Panc1 (cell line): ENCODE measurements around the gene RALGPS1. TPM values are rescaled to one million over a fixed set of nuclear protein-coding genes. Genes with fewer than 3 reads are reported as not detected.

Experiments
- ATAC-seq: fragments of 200-7000 bp; cut with Tn5 transposase; 2 replicates; pipeline ENCODE4 v1.9.1; 2020; ENCODE audit warnings: mild to moderate bottlenecking, moderate library complexity
- BruUV-seq: library from RNA; stranded (reverse); fragments of 400-500 nt; replicated peaks from 2 replicates; lab custom pipeline; 2021; lab: Mats Ljungman, UMichigan
- CTCF ChIA-PET: fragments of 300-600 bp; sonication (Branson Sonifier 250); formaldehyde crosslinking; loops from one replicate; lab custom pipeline; 2022; ENCODE audit warnings: antibody characterized with exemption; lab: Charles Lee
- POLR2A ChIA-PET: fragments of 300-600 bp; sonication (Branson Sonifier 250); formaldehyde crosslinking; loops from one replicate; lab custom pipeline; 2022; ENCODE audit warnings: antibody characterized with exemption; lab: Charles Lee
- DNase-seq: peaks from one replicate; pipeline ENCODE4 v3.0.0-alpha.2; 2010; ENCODE audit warnings: low read depth, low spot score
- H3K27ac ChIP-seq: 2 replicates; pipeline ENCODE4 v1.5.1; 2011; ENCODE audit warnings: mild to moderate bottlenecking, low read length, inconsistent platforms
- H3K27me3 ChIP-seq: fragments of 200-500 bp; sonication (Bioruptor generic); 2 replicates; pipeline ENCODE4 v1.6.0; 2014; ENCODE audit warnings: low read length, inconsistent platforms; ENCODE audit not compliant: control insufficient read depth, insufficient read depth
- H3K36me3 ChIP-seq: fragments of 200-500 bp; sonication (Bioruptor generic); 2 replicates; pipeline ENCODE4 v1.5.1; 2014; ENCODE audit warnings: inconsistent platforms, mild to moderate bottlenecking, low read length, moderate library complexity; ENCODE audit not compliant: control insufficient read depth, insufficient read depth
- H3K4me1 ChIP-seq: 2 replicates; pipeline ENCODE4 v1.5.1; 2011; ENCODE audit warnings: inconsistent platforms, mild to moderate bottlenecking, low read length, moderate library complexity; ENCODE audit not compliant: control insufficient read depth, insufficient read depth
- H3K4me3 ChIP-seq, 2 experiments: 2 replicates each; pipeline ENCODE4 v1.5.1; 2011 to 2012; ENCODE audit warnings: low read depth in 2 of 2, low read length in 2 of 2, mild to moderate bottlenecking in 2 of 2, inconsistent platforms in 1 of 2, moderate library complexity in 1 of 2
- H3K9me3 ChIP-seq: fragments of 200-500 bp; sonication (Bioruptor generic); 2 replicates; pipeline ENCODE4 v1.5.1; 2014; ENCODE audit warnings: low read depth, mild to moderate bottlenecking, inconsistent platforms, low read length, moderate library complexity; ENCODE audit not compliant: control insufficient read depth, insufficient read depth
- CTCF ChIP-seq: fragments of 450-650 bp; IDR thresholded peaks from 2 replicates; pipeline ENCODE4 v1.5.1; 2017; ENCODE audit warnings: mild to moderate bottlenecking
- POLR2AphosphoS5 ChIP-seq: IDR thresholded peaks from 2 replicates; pipeline ENCODE4 v1.6.1; 2012; ENCODE audit warnings: mild to moderate bottlenecking, low read depth, low read length, moderate library complexity
- SIN3A ChIP-seq: IDR thresholded peaks from 2 replicates; pipeline ENCODE4 v1.6.1; 2012; ENCODE audit warnings: low read depth, mild to moderate bottlenecking, low read length, moderate library complexity, borderline replicate concordance; ENCODE audit not compliant: insufficient read depth
- TCF7L2 ChIP-seq: IDR thresholded peaks from 2 replicates; pipeline ENCODE4 v1.6.1; 2011; ENCODE audit warnings: mild to moderate bottlenecking, low read depth, low read length, inconsistent platforms
- in situ Hi-C: cut with HindIII; loops from 2 replicates; pipeline ENCODE4 v1.10.0; 2016; ENCODE audit warnings: low sequenced_read_pairs, low pct_unique_long_range_greater_than_20kb
- intact Hi-C: fragments of 100-400 bp; cut with micrococcal nuclease; formaldehyde crosslinking; loops from one replicate; pipeline ENCODE4 v1.10.0; 2022; ENCODE audit not compliant: unreplicated experiment
- total RNA-seq: library from RNA; stranded (reverse); gene quantifications from one replicate; pipeline ENCODE4 v1.2.1, GENCODE V29; 2021; ENCODE audit not compliant: unreplicated experiment
- TF ChIP-seq, protein P1 (sequence below), 2 experiments: IDR thresholded peaks; 2 replicates each; pipeline ENCODE4 v1.6.1; 2011 to 2012; ENCODE audit warnings: low read depth in 2 of 2, control low read depth in 1 of 2, low read length in 1 of 2, mild to moderate bottlenecking in 1 of 2, moderate library complexity in 1 of 2; ENCODE audit not compliant: insufficient read depth in 1 of 2

The RALGPS1 gene
- total RNA-seq, 1 experiment from 2014 or later, result 7.2 TPM

- no TSS peak for BruUV-seq
- no peak for DNase-seq
- Histone ChIP-seq H3K4me1 (no peaks in the 10 kb centered on the region), H3K9me3 (no peaks in the 10 kb centered on the region), H3K36me3 (no peaks in the 10 kb centered on the region), H3K27ac (no peak overlapping the region), H3K27me3 (no peaks in the 10 kb centered on the region), H3K4me3 (no peak overlapping the region)
- no peak for TF ChIP-seq SIN3A
- no peak for TF ChIP-seq TCF7L2
- no peak for TF ChIP-seq CTCF
- no peak for TF ChIP-seq POLR2AphosphoS5
- TF ChIP-seq, protein P1, sequence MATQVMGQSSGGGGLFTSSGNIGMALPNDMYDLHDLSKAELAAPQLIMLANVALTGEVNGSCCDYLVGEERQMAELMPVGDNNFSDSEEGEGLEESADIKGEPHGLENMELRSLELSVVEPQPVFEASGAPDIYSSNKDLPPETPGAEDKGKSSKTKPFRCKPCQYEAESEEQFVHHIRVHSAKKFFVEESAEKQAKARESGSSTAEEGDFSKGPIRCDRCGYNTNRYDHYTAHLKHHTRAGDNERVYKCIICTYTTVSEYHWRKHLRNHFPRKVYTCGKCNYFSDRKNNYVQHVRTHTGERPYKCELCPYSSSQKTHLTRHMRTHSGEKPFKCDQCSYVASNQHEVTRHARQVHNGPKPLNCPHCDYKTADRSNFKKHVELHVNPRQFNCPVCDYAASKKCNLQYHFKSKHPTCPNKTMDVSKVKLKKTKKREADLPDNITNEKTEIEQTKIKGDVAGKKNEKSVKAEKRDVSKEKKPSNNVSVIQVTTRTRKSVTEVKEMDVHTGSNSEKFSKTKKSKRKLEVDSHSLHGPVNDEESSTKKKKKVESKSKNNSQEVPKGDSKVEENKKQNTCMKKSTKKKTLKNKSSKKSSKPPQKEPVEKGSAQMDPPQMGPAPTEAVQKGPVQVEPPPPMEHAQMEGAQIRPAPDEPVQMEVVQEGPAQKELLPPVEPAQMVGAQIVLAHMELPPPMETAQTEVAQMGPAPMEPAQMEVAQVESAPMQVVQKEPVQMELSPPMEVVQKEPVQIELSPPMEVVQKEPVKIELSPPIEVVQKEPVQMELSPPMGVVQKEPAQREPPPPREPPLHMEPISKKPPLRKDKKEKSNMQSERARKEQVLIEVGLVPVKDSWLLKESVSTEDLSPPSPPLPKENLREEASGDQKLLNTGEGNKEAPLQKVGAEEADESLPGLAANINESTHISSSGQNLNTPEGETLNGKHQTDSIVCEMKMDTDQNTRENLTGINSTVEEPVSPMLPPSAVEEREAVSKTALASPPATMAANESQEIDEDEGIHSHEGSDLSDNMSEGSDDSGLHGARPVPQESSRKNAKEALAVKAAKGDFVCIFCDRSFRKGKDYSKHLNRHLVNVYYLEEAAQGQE (IDR thresholded peaks at IDR 0.05; ENCODE audit: insufficient read depth in 1 of 2, low read depth in 2 of 2, low read length in 1 of 2), result no peak
- ChIA-PET CTCF (no interaction called here), POLR2A (no interaction called here)
- intact Hi-C loops, result no loop called here
- ATAC-seq, result no peak
- in situ Hi-C loops, result no loop called here
Observed at GRCh38 chr9:127269449-127269848, 354.9 kb downstream of the RALGPS1 start.

Other genes starting within 250 kb of the RALGPS1 start
- gene ZBTB43, start 109.7 kb upstream of the RALGPS1 start, total RNA-seq, result 9.7 TPM
- gene ZBTB34, start 54.1 kb upstream of the RALGPS1 start, total RNA-seq, result 5.5 TPM
- 0.08 TPM for gene ANGPTL2, start 207.9 kb downstream of the RALGPS1 start, total RNA-seq